ENCODE measurements around the gene MOB3C.
A peak's percentile ranks its signal among the peaks of the same experiment; 100 is the strongest.

The MOB3C gene

DNA sequence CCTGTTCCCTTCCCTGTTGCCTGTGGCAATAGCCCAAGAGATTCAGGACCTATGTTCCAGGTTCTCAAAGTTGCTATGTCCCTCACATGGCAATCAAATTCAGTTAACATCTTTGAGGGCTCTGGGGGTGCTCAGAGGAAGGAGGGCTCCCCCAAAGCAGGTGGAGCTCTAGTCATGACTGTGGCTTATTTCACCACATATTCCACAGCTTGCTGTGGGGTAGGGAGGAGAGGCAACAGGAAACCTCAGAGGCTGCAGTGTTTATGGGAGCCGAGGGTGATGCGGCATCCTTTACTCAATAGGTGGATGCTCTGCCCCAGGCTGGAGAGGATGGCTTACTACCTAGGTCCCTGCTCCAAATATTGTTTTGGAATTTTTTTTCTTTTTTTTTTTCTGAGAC, 11.4 kb downstream of the MOB3C start:
- no peak for DNase-seq (ENCODE audit: low read depth)

DNA sequence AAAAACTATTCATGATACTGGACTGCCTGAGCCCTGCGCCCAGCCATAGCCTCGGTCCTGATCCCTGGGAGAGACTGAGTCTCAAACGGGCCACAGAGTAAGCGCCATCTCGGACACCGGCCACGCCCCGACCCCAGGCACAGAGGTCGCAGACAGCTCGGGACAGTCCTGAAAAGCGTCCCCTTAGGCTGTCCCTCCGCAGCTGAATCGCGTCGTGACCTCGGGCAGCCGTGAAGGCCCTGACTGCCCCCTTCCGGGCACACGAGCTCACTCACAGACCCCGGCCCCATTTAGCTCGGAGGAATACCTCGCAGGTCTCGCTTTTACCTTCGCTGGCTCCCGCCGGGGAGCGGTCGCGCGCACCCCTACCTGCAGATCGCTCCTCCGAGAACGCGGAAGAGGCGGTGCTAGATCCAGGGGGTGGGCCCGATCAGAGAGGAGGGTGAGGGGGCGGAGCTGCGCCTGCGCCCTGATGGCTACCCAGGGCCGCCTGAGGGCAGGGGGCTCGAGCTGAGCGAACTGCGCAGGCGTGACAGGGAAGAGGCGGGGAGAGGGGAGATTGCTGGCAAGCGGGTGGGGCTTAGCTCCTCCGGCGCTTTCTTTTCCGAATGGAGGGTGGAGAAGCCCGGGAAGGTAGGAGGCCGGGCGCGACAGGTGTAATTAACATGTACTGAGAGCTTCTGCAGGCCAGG, 12.6 kb downstream of the MOB3C start, which contains the start of gene MKNK1:
Gene MKNK1 (minus strand): TSS at position 411 of the 692 bp plus-strand sequence. CDS start 20,941 bp downstream, outside the sequence.
- DNase-seq (ENCODE audit: low read depth): peak; percentile 97

DNA sequence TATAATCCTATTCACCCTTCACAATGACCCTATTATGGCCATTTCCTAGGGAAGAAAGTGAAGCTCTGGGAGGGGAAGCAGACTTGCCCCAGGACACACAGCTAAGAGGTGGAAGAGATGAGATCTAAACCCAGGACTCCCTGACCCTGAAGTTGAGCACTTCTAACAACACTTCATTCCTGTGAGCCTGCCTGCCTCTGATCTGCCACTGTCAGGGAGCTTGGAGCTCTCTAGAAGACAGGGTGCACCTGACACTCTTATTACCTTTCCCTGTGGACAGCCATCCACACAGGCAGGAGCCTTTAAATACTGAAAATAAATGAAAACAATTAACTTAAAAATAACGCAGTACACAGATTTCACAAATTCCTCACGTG, 13.1 kb downstream of the MOB3C start:
- no peak for DNase-seq (ENCODE audit: low read depth)

DNA sequence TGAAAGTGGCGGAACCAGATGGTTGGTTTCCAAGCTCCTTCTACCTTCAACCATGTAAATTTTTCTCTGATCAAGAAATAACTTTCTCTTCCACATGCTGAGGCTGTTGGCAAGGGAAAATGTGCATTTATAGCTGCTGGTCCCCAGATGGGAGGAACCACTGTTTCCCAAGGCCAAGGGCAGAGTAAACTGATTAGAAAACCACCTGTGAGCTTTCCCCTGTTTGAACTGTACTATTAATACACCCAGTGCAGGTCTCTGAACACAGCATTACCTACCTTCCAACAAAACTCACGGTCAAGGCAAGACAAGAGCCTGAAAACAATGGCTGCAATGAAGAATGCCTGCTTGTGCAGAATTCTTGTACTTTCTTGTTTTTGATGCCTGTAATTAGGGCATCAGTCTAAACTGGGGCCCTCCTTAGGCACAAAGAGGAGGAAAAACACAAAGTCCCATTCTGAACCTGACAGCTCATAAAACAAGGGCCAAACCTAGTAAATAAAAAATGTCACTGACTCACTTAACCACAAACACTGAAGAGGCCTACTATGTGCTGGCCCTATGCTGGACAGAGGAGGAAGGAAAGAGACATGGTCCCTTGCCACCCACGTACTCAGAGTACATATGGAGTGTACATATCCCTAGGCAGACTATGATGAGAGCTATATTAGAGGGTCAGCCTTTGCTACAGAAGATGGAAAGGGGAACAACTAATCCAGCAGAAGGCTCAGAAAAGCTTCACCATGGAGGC, 15.2 kb downstream of the MOB3C start:
- no peak for DNase-seq (ENCODE audit: low read depth)

DNA sequence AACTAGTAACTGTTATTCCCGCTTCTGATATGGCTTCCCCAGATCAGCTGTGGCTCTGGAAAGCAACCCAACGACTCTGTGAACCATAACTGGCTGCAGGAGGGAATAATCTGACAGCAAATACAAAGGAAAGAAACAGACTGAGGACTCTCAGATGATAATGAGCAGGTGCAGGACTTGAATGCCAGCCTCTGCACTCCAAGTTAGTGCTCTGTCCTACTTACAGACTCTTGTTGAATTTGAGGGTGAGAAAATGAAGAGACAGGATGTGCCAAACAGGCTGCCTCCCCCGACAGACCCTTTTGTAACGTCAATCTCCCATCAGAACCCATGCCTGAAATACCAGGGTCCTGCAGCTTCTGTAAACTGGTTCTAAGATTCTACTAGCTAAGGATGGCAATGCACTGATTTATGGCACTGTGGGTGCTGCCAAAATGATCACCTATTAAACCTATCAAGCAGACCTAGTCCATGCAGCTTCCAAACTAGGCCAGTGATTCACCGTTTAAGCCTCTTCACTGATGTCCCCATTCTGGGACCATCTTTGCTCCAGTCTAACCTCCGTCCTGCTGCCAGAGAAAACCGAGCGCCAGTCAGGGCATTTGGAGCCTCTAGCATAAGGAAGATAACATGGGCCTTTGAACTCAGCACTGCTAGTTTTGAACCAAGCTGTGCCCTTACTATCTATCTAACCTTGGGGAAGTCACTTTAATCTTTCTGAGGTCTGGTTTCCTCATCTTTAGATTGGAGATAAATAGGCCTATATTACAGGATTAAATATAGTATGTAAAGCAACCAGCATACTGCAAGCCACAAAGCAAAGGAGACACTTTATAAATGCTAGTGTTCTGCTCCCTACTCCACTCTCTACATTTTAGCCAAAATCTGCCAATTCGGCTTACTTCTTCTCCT, 17.3 kb downstream of the MOB3C start:
- DNase-seq (ENCODE audit: low read depth): no peak

DNA sequence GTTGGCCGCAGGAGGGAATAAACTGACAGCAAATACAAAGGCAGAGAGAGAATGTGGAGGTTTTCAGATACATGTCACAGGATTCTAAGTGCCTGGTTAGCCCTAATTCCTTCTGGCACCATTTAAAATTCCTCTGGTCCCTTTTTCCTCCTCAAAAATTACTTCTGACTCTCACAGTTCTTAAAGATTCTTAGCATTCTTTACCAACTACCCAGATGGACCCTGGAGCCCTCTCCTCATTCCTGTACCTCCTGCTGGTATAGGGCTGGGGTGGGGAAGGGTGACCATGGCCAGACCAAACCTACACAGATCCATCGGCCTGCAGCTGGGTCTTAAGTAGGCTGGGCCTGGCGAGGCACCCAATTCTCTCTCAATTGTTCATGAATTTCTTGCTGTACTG, 19.8 kb downstream of the MOB3C start:
- DNase-seq (ENCODE audit: low read depth): no peak

DNA sequence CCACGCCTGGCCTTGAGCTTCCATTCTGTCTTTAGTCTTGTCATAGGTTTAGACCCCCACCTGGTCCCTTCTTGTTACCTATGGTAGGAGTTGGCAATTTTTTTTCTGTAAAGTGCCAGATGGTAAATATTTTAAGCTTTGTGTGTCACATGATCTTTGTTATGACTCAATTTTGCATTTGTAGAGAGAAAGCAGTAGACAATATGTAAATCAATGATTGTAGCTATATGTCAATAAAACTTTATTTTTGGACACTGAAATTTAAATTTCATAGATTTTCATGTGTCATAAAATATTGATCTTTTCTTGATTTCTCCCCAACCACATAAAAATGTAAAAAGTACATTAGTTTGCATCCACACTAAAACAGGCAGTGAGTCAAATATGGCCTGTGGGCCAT, 20.6 kb downstream of the MOB3C start:
- DNase-seq (ENCODE audit: low read depth): no peak

DNA sequence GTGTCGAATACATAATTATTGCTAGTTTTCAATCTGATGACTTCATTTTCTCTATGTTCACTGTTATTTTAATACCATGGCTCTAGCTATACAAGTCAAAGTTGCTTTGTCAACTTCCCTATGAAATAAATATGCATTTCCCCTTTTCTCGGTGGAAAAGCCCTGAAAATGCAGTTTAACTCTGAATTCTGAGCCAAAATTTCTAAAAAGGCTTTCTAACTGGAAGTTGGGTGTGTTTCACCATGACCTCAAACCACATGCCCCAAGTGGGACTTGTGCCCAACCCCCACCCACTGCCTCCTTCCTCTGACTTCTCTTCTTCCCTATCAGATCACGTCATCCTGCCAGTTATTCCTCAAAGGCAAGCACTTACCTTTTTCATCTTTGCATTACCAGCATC, 21.5 kb downstream of the MOB3C start:
- no peak for DNase-seq (ENCODE audit: low read depth)

DNA sequence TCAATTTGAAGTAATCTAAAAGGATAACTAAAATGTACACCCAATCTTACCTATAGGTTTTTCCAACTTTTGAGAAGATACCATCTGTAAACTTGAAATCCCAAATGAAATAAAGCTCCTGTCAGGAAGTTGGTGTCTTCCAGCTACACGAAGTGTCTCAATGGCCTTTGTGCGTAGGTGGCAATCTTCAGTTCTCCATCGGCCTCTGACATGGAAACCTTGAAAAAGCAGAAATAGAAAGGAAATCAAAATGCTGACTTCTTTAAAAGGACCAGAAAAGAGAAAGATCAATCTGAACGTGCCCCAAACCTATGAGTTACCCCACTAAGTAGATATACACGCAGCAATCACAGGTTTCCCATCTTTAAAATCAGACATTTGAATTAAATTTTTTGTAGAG, 22.5 kb downstream of the MOB3C start:
- no peak for DNase-seq (ENCODE audit: low read depth)

DNA sequence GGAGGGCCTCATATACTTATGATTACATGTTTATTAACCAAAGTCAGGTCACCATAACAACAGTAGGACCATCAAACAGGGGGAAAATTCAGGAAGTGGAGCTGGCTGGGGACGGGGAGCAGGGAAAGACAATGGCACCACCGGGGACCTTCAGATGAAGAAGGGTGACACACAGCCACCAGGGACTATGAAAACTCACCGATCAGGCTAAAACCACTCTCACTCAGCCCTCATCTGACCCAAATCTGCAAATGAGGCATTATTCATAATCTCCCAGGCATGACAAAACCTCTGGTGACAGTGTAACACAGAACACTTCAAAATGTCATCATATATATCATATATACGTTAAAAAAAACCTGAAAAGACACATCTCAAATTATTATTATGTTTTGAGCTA, 23.8 kb downstream of the MOB3C start:
- no peak for DNase-seq (ENCODE audit: low read depth)

DNA sequence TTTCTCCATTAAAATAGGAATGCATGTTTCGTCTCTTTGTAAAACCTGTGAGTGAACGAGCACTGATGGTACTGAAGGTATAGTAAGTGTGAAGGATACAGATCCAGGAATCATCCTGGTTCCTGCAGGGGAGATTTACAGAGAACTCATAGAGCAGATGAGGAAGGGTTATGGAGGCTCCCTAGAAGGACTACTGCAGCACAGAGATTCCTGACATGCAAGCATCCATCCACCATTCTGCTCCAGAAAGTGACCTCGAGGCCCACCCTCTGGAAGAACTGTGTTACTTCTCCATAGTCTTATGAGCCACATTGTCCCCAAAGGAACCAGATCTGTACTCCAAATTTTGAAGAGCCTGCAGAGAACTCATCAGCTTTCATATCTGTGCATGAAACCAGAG, 27.1 kb downstream of the MOB3C start:
- DNase-seq (ENCODE audit: low read depth): no peak

DNA sequence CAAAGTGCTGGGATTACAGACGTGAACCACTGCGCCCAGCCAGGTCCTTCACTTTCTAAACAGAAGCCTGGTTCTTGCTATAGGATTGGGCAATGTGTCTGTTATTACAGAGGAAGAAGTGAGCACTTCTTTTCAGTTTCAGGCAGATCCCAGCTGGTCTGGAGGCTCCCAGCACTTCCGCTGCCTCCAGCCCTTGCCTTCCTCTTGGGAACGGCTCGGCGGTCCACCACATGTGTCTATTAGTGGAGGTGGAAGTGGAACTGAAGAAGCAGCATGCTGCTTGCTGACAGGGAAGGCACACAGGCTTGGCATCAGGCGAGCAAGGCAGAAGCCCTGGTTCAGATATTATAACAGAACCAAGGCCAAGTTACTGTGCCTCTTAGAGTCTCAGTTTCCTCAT, 29.5 kb downstream of the MOB3C start:
- no peak for DNase-seq (ENCODE audit: low read depth)

DNA sequence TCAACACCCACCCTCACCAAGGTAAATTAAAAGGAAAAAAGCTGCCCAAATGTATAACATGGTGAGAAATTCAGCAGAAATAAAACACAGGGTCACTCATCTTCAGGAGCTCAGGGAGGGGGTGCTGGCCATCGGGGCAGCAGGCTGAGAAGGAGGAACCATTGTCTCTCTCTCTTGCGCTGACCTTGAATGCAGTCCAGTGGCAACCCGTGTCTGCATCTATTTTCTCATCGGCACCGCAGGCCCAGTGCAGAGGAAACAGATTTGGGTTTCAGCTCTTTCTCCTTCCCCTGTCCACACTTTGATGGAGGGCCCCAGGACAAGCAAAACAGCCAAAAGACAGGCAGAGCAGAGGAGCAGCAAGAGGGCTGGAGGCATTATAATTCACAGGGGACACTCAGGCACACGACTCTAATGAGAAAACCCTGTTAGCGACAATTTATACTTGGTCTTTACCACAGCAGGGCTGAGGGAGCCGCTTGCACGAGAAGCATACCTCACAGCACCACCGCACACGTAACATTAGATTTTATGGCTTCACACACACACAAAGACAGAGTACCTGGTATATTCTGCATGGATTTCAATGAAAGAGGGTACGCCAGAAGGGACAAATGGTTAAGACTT, 31.2 kb downstream of the MOB3C start:
- no peak for DNase-seq (ENCODE audit: low read depth)

DNA sequence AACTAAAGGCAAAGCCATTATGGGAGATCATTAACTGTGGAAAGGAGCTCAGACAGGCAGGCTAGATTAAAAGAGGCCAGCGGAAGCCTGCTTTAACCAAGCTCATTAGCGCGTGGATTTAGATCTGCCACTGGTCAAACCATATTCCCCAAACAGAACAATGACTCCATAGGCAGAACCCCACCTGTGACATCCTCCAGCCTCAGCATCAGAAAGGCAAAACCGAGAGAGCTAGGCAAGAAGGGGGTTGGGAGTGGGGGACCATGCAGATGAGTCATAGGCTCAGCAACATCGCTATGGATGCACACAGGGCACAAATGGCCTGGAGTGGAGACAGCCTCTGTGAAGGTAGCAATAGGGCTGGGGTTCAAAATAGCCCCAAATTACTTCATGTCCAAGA, 33.1 kb downstream of the MOB3C start:
- no peak for DNase-seq (ENCODE audit: low read depth)

DNA sequence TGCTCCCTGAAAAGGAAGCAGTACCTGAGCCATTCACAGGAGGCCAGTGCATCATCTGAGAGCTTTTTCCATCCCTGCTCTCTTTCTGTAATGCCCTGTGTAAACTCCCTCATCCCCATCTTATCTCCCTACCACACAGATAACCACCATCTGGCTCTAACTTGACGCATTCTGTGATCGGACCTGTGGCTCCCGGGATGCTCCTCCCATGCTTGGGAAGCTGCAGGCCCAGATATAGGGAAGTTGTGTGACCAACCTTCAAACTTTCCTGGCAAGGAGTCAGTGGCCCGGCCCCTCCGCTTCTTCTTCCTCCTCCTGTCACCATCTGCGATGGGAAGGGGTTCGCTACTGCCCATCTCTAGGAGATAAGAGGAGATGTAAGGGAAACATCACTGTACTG, 33.6 kb downstream of the MOB3C start:
- DNase-seq (ENCODE audit: low read depth): no peak

DNA sequence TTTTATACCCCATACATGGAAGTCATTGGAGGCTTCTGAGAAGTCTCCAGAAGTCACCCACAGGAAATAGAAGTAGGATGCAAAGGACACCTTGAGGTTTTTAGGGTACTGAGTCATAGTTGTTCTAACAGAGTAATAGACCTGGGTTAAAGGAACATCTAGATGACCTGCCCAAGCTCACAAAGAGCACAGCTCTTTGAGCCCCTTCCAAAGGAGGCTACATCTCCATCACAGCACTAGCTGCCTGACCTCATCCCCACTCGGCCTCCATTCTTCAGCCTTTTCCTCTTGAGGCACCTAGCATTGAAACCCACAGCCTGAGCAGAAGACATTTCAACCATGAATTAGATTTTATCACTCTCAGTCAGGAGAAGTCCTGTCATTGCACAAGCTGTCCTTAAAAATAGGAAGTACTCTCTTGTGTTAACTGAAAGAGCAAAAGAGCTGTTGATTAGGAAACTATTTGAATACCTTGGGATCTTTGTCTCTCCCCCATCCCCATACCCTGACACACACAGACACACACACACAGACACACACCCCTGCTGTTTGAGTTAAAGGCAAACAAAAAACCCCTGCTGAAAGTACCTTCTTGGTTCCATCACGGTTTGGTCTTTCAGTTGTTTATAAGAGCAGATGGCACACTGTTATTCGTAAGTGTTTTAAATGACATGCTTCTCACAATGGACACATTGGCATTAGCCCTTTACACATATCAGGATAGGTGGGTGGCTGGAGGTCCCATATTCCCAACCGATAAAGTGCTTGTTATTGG, 34.7 kb downstream of the MOB3C start:
- DNase-seq (ENCODE audit: low read depth): no peak

DNA sequence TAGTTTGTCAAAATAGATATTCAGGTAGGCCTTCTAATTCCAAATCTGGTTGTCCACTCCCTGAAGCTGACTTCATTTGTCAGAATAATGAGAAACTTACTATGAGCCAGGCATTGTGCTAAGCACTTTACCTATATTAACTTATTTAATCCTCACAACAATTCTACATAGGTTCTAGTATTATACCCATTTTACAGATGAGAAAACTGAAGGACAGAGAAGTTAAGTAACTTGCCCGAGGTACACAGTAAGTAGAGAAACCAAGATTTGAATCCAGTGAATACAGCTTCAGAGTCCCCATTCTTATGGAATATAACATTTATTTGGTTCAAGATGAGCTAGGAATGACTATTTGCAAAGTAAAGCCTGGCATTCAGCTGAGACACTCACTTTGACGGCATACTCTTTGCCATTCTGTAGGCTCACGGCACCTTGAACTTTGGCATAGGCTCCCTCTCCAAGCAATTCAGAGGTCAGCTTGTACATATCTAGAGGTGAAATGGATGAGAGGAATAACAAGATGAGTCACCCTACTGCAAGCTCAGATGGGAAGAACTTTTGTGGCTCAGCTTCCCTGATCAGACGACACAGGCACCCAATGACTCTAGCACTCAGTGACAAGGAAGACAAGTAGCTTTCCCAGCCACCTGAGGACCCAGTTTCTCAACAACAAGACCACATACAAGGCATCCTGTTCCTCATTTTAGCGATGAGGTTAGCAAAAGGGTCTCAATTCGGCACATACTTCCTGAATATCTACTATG, 36.3 kb downstream of the MOB3C start:
- DNase-seq (ENCODE audit: low read depth): no peak

DNA sequence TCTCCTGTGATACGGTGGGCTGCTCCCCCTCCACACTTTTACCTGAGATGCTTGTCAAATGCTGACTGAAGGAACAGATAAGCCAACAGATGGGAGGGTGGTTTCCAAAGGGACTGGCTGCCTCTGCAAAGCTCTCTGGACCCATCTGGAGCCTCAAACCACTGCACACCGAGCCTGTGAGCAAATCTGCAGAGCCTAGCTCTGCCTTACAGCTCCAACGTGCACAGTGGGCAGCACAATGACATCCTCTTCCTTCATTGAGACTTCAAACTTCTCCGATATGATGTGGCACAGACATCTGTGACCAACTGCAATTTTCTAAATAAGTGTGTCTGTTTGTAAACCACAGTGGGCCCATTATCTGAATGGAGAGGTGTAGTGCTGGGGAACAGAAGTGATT, 38.9 kb downstream of the MOB3C start:
- DNase-seq (ENCODE audit: low read depth): no peak

DNA sequence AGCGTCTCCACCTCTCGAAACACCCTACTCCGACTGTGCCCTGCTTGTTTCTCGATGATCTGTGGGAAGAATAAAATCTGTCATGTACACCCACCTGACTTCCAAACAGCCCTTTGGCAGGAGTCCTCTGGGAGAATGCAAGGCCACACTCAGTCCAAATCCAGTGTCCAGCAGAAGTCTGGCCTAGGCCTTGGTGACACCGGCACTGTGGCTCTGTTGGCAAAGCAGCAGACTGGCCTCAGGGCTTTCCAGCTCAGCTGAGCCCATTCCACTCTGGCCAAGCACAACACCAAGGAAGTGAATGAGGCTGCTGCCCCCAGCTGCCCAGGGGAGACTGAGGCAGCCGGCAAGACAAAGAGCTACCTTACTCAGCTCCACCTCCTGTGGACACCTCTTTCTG, 40.0 kb downstream of the MOB3C start:
- DNase-seq (ENCODE audit: low read depth): no peak

DNA sequence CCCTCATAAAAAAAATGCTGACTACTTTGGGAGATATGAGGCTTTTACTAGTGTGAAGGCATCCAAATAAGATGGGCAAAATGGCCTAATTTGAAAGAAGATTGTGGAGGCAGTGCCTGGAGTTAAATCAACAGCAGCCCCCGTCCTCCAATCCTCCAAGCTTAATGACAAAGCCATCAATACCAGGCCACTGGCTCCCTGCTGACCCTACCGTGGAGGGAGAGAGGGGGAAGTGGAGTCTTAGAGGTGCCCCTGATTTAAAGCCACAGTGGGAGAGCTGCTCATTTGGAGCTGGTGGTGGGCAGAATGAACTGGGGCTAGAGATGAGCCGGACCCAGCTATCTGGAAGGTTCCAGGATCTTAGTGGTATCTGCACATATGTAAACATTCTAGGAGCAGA, 40.8 kb downstream of the MOB3C start:
- no peak for DNase-seq (ENCODE audit: low read depth)

DNA sequence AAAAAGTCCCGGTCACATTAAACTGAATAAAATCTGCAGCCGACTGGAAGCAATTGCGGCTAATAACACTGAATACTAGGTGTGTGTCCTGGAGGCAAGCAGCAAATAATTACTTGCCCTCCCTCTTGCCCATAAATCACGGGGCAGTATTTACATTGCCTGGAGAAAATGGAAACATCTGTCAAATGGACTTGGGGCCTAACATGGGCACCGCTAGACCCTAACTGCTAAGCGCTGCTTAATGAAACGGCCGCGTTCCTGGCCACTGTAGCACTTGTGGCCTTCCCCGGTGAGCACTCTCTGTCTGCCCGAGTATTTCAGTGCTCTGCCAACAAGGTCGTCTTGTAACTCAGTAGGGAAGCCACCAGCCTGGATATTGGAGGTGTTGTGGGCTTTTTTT, 41.3 kb downstream of the MOB3C start:
- DNase-seq (ENCODE audit: low read depth): no peak
